ENCODE data around the gene EXOC3L2.

EXOC3L2 gene

DNA sequence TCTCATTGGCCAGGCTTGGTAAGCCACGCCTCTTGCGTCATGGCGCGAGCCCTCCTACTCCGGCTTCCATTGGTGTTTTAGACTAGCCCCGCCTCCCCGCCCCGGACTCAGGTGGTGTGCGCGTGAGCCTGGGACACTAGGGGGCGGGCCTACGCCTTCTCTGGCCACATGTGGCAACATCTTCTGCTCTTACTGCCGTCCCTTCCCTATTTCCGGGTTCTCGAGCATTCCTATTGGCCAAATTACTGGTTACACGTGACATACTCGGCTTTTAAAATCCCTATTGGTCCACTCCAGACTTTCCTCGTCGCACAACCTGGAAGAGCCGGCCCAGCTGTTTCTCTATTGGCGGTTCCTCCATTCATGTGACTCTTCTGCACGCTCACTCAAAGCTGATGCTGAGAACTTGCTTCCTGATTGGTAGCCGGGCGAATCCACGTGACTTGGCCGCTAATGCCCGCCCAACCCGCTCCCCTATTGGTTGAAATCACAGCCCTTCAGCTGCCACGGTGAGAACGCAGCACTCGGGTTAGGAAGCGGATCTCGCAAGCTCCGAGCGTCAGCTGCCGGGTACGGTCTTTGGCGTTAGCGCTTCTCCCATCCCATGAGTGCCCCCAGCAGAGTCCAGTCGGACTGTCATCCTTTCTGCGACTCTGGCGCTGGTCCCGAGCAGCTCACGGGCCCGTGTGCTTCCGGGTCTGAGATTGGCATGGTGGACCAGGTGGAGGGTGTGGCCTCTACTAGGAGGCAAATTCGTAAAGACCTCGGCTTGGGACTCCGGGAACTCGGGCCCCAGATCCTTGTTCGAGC lies 66.7 kb downstream of the EXOC3L2 start, which contains the start of gene BLOC1S3:
Gene BLOC1S3 (plus strand): TSS at position 523 of the 810 bp plus-strand sequence. CDS start 513 bp downstream, outside the sequence.
- peak; percentile 99 for DNase-seq

- DNase-seq = no peak
These were observed 67.4 kb downstream of the EXOC3L2 start, which contains the start of gene TRAPPC6A for GRCh38 chr19:45177817-45178261. Gene TRAPPC6A (minus strand): TSS chr19:45178237. CDS start chr19:45178218, 19 bp downstream.

DNA sequence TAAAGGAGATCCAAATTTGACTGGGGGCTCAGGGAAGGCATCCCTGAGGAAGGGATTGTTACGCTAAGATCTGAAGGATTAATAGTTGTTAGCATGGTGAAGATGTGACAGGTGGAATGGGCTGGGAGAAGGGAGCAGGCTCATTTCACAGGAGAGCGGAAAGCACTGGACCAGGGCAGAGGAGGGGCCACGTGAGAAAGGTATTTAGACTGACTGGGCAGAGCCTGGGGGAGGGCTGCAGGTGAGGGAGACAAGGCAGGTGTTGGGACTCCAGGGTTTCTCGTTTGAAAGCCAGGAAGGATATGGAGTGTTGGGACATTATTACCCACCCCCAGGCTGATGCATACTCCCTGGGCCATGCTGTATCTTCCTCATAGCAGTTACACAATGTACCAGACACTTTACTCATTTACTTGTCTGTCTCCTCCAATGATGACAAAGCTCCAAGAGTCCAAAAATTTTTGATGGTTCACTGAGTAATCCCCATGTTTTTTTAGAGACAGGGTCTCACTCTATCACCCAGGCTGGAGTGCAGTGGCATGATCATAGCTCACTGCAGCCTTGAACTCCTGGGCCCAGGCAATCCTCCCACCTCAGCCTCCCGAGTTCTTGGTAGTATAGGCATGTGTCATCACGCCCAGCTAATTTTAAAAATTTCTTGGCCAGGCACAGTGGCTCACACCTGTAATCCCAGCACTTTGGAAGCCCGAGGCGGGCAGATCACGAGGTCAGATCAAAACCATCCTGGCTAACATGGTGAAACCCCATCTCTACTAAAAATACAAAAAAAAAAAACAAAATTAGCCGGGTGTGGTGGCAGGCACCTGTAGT lies 69.5 kb downstream of the EXOC3L2 start:
- no peak for DNase-seq

DNA sequence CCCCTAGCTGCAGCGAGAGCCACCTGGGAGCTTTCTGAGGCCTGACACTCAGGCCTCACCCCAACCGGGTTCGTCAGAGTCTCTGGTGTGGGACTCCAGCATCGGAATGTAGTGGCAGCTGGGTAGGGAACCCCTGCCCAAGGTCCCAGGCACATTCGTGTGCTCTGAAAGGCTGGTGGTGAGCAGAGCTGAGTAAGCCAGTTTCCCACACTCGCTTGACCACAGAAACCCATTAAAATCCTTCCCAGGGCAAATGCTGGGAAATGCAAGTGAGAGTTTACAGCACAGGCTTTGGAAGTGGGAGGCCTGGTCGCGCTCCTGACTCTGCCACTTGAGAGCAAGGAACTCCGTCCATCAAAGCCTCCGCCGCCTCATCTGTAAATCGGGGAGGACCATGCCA lies 71.4 kb downstream of the EXOC3L2 start:
- DNase-seq = no peak

DNA sequence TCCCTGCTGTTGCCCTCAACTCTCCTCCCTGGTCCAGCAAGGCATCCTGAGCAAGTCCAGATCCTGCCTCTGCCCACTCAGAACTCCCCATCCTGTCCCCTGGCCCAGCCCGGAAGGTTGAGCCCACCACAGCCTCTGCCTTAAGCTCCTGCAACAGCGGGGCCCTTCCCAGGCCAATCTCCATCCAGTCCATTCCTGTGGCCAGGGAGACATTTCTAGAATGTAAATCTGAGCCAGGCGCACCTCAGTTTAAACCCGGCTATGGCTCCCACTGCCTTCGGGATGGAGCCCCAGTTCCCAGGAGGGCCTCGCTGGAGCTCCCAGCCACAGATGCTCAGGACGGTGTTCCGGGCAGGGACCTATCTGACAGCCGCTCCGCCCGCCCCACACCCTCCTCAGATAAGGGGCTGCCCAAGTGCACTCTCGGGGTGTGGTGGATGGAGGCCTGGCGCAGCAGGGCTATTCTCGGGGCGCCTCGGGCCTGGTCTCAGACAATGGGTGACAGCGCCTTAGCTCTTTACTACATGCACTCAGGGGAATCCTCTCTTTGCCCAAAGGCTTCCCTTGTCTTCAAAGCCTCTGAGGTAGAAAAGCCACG lies 72.5 kb downstream of the EXOC3L2 start:
- no peak for DNase-seq

DNA sequence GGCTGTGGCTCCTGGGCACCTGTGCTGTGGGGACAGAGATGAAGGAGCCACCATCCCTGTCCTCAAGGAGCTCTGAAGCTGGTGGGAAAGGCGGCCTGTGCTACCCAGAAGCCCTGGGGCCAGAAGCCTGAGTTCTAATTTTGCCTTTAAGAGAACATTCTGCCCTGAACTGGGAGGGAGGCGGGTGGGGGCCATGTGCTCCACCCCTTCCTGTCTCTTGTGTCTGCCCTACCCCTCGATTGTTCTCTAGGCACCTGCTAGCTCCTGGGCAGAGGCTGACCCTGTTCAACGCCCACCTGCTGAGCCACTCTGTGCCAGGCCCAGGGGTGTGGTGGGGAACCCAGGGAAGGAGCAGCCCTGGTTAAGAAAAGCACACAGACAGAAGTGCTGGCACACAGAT lies 73.0 kb downstream of the EXOC3L2 start:
- DNase-seq = no peak

- DNase-seq = no peak
These were observed 74.0 kb downstream of the EXOC3L2 start for GRCh38 chr19:45171211-45171623.

DNA sequence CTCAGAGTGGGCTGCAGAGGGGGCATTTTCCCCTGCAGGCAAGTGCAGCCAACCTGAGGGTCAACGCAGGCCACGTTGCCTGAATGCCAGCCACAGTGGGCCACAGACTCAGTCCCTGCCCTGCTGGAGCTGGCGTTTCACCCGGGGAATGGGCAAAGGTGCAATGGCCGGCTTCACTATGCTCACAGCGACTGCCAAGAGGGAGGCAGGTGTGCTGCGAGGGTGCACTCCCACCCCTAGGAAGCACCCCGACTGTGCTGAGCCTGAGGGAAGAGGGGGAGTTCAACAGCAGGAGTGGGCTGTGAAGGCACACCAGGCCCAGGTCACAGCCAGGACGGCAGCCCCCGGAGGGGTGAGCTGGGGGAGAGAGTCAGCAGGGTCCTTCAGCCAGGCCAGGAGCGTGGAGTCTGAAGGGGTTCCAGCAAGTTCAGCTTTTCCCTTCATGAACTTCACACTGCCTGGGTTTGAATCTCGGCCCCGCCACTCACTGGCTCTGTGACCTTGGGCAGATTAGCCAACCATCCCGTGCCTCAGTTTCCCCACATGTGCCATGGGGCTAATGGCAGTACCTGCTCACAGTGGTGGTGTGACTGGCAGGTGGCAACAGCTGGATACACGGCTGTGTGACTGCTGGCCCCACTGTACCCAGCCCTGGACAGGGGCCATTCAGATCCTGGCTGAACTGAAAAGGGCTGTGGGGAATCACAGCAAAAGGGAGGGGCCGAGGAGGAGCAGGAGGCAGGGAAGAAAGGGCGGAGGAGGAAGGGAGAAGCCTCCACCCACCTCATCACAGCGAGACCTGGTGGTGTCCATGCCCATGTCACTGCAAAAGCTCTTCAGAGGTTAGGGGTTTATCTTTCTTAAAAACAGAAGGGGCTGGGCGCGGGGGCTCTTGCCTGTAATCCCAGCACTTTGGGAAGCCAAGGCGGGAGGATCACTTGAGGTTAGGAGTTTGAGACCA lies 74.8 kb downstream of the EXOC3L2 start:
- no peak for DNase-seq

- no peak for DNase-seq
These were observed 75.6 kb downstream of the EXOC3L2 start for GRCh38 chr19:45169602-45170001.

DNA sequence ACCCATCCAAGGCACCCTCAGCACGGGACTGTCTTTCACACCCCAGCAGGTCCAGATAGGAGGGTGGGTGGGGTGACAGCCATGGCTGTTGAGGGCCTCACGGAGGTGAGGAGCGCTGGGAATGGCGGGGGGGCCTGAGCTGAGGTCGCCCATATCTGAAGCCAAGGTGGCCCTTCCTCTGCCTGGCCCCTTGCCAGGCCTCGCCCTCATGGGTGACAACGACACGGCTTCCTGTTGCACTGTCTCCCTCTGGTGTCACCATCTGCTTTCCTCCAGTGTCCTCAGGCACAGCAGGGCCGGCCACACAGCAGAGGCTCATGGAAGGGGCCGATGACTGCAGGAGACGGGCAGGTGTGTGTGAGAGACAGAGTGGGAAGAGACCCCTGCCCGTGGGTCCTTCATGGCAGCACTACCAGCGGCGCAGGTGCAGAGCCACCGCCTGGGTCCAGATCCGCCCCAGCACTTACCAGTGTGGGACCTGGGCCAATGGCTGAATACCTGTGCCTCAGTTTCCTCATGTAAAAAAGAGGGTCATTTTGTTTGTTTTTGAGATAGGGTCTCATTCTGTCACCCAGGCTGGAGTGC lies 76.3 kb downstream of the EXOC3L2 start:
- no peak for DNase-seq

- no peak for DNase-seq
These were observed 78.4 kb downstream of the EXOC3L2 start for GRCh38 chr19:45166723-45167252.

- no peak for DNase-seq
These were observed 80.5 kb downstream of the EXOC3L2 start for GRCh38 chr19:45164577-45165335.

DNA sequence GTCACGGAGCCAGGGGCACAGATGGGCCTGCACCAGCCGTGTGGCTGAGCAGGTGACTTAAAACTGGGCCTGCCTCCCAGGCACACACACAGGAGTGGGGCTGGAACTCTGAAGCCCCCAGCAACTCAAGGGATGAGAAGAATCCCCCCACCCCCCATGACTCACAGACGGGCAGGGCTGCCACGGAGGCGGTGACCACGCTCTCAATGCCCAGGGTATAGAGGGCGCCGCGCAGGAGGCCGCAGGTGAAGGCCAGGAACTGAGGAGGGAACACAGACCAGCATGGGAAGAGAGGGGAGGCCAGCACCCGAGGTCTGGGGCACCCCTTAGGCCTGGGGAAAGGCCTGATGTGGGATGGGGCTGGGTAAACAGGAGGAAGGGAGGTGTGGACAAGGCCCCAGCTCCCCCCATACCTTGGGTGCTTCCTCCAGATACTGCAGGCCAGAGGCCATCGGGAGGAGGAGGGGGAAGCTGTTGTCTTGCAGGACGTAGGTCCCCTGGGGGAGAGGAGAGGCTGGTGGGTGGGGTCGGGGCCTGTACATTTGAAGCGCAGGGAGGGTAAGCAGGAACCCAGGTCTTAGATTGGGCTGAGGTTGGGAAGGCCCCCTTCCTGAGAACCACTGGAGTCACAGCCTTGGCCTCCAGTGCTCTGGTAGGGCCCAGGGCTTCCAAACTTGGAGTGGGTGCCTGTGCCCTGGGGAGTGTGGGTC lies 81.3 kb downstream of the EXOC3L2 start:
- no peak for DNase-seq

GRCh38 chr19:45163156-45163555 lies 82.1 kb downstream of the EXOC3L2 start:
- DNase-seq = no peak

DNA sequence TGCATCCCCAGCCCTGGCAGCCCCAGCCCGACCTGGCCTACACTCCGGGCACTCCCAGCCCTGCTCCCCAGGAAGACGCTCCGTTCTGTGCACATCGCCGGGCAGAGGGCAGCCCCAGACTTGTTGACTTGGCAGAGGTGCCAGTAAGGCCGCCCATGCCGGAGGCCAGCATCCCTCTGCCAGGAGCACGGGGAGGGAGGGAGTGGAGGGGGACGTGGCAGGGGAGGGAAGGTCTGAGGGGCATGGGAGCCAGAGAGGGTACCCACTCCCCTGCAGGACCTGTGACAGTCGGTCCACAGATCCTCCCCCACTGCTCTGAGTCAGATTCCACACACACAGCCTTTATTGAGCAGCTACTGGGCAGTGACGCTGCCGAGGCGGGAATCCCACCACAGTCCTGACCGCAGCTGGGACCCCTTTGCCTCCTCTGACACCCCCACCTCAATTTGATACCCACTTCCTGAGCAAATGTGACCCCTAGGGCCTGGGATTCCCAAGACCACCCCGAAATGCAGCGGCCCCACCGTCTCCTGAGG lies 82.5 kb downstream of the EXOC3L2 start:
- no peak for DNase-seq

Data from activated CD4-positive, alpha-beta T cell treated with anti-CD3 and anti-CD28 coated beads for 1 hour (primary cell).